HepG2 (cell line): ENCODE data around the gene GRHPR. TPM values are rescaled to one million over a fixed set of nuclear protein-coding genes. Genes with fewer than 3 reads are reported as not detected.
A peak's percentile ranks its signal among the peaks of the same experiment; 100 is the strongest.

Experiments
- HNRNPUL1 ChIP-seq: fragments of 200-400 bp; formaldehyde crosslinking; IDR thresholded peaks from 2 replicates; pipeline ENCODE4 v1.6.1; 2017; ENCODE audit warnings: low read depth, mild to moderate bottlenecking, low read length, moderate library complexity
- KLF13 ChIP-seq: sonication (generic); formaldehyde crosslinking; IDR thresholded peaks from 2 replicates; pipeline ENCODE4 v1.4.0; 2020; ENCODE audit warnings: mild to moderate bottlenecking, missing genetic modification reagents
- RORA ChIP-seq: sonication (generic); formaldehyde crosslinking; IDR thresholded peaks from 2 replicates; pipeline ENCODE4 v1.5.0; 2020; ENCODE audit warnings: mild to moderate bottlenecking, missing genetic modification reagents, moderate library complexity
- TP53 ChIP-seq: sonication (generic); formaldehyde crosslinking; conservative IDR thresholded peaks from 2 replicates; pipeline ENCODE4 v1.4.0; 2020; ENCODE audit warnings: missing genetic modification reagents
- XRCC5 ChIP-seq: fragments of 200-400 bp; formaldehyde crosslinking; optimal IDR thresholded peaks from 2 replicates; pipeline ENCODE3; 2017; ENCODE audit warnings: mild to moderate bottlenecking, low read length
- ZKSCAN5 ChIP-seq: sonication (generic); formaldehyde crosslinking; IDR thresholded peaks from 2 replicates; pipeline ENCODE4 v1.5.1; 2020; ENCODE audit warnings: mild to moderate bottlenecking, missing genetic modification reagents
- ZNF264 ChIP-seq: sonication (generic); formaldehyde crosslinking; IDR thresholded peaks from 2 replicates; pipeline ENCODE4 v1.4.0; 2020; ENCODE audit warnings: missing genetic modification reagents
- ZNF510 ChIP-seq: sonication (generic); formaldehyde crosslinking; IDR thresholded peaks from 2 replicates; pipeline ENCODE4 v1.4.0; 2020; ENCODE audit warnings: low read depth, mild to moderate bottlenecking, missing genetic modification reagents
- ZNF839 ChIP-seq: sonication (generic); formaldehyde crosslinking; IDR thresholded peaks from 2 replicates; pipeline ENCODE4 v1.4.0; 2020; ENCODE audit warnings: missing genetic modification reagents, mild to moderate bottlenecking, borderline replicate concordance
- ZZZ3 ChIP-seq: sonication (generic); formaldehyde crosslinking; IDR thresholded peaks from 2 replicates; pipeline ENCODE4 v1.4.0; 2020; ENCODE audit warnings: missing genetic modification reagents, mild to moderate bottlenecking, borderline replicate concordance
- polyA plus RNA-seq, 8 experiments: library from polyadenylated mRNA; depleted of rRNA in 3 of 8; stranded (reverse) in 7 of 8; unstranded in 1 of 8; fragments of >200 nt; fragmentation: Illumina TruSeq in 4 of 8; extraction: Trizol in 4 of 8; gene quantifications; 2 replicates each; pipeline versions ENCODE4 v1.2.1 to v1.2.3, GENCODE V29; 2011 to 2016; ENCODE audit warnings: low read depth in 4 of 8, missing spikeins in 1 of 8, mixed read lengths in 1 of 8; ENCODE audit not compliant: insufficient read depth in 1 of 8
- total RNA-seq, 5 experiments: library from RNA; depleted of rRNA; stranded (reverse); fragments of >200 nt; fragmentation: Illumina TruSeq; extraction: Trizol; gene quantifications; 2 replicates each; pipeline ENCODE4 v1.2.3, GENCODE V29; 2016; ENCODE audit warnings: low read depth in 1 of 5
- TF ChIP-seq, protein P1 (sequence below): sonication (generic); formaldehyde crosslinking; IDR thresholded peaks from 2 replicates; pipeline ENCODE4 v1.4.0; 2020; ENCODE audit warnings: missing genetic modification reagents
- TF ChIP-seq, protein P2 (sequence below), 2 experiments: fragments of 450-650 bp in 1 of 2; sonication (generic) in 1 of 2; formaldehyde crosslinking in 1 of 2; IDR thresholded peaks; 2 replicates each; pipeline versions ENCODE4 v1.6.1 to v1.8.0; 2016 to 2022; ENCODE audit warnings: antibody characterized with exemption in 1 of 2, mild to moderate bottlenecking in 1 of 2, missing genetic modification reagents in 1 of 2
- TF ChIP-seq, protein P3 (sequence below): sonication (generic); formaldehyde crosslinking; IDR thresholded peaks from 2 replicates; pipeline ENCODE4 v1.5.0; 2020; ENCODE audit warnings: missing genetic modification reagents, mild to moderate bottlenecking, borderline replicate concordance
- TF ChIP-seq, protein P4 (sequence below): sonication (generic); formaldehyde crosslinking; IDR thresholded peaks from 2 replicates; pipeline ENCODE4 v1.4.0; 2020; ENCODE audit warnings: mild to moderate bottlenecking, missing genetic modification reagents, borderline replicate concordance

GRHPR gene
- total and polyA plus RNA-seq, 2 of the 13 experiments (the other 11 are each of a cell fraction or from before 2014, with no cell fraction given) = 113 to 115 TPM

DNA sequence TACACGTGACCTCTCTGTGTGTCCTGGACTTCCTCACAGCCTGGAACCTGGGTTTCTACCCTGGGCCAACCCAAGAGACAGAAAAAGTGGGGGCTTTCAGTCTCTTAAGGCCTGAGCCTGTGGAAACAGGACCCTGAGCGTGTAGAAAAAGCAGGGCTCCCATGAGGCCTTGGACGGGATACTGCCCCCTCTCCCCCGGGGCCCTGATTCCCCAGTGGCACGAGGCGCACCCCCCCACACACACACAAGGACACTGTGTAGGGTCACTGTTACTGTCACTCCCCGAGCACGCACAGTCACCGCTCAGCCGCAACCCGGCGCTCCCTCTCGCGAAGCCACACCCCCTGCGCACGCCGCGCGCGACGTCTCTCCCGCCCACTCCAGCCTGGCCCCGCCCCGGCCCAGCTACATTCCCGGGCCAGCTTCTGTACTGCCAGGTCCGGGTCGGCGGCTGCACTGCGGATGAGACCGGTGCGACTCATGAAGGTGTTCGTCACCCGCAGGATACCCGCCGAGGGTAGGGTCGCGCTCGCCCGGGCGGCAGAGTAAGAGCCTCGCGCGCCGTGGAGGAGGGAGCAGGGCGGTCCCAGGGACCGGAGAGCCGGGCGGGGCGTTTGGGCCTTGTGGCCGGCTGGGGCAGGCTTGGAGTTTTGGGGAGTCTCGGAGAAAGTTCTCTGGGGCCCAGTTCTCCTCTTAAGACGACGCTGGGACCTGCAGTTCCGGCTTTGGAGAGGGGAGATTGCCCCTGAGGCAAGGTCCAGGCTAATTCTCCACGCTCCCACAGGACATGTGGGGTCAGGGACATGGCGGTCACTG, at the start of gene GRHPR (continued):
- TF ChIP-seq, protein P1, sequence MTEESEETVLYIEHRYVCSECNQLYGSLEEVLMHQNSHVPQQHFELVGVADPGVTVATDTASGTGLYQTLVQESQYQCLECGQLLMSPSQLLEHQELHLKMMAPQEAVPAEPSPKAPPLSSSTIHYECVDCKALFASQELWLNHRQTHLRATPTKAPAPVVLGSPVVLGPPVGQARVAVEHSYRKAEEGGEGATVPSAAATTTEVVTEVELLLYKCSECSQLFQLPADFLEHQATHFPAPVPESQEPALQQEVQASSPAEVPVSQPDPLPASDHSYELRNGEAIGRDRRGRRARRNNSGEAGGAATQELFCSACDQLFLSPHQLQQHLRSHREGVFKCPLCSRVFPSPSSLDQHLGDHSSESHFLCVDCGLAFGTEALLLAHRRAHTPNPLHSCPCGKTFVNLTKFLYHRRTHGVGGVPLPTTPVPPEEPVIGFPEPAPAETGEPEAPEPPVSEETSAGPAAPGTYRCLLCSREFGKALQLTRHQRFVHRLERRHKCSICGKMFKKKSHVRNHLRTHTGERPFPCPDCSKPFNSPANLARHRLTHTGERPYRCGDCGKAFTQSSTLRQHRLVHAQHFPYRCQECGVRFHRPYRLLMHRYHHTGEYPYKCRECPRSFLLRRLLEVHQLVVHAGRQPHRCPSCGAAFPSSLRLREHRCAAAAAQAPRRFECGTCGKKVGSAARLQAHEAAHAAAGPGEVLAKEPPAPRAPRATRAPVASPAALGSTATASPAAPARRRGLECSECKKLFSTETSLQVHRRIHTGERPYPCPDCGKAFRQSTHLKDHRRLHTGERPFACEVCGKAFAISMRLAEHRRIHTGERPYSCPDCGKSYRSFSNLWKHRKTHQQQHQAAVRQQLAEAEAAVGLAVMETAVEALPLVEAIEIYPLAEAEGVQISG (CRISPR knock-in tag) = peak; percentile 76
- TF ChIP-seq ZNF264 (CRISPR knock-in tag) (no peak), KLF13 (CRISPR knock-in tag) (peak; percentile 34; the same call in 1 of the 2 replicates), ZNF510 (CRISPR knock-in tag) (peak; percentile 83), RORA (no peak), ZNF839 (CRISPR knock-in tag) (peak; percentile 38; the same call in 1 of the 2 replicates), ZZZ3 (CRISPR knock-in tag) (no peak), TP53 (CRISPR knock-in tag) (no peak), ZKSCAN5 (CRISPR knock-in tag) (no peak), XRCC5 (peak; percentile 22), HNRNPUL1 (no peak)
- TF ChIP-seq, protein P2, sequence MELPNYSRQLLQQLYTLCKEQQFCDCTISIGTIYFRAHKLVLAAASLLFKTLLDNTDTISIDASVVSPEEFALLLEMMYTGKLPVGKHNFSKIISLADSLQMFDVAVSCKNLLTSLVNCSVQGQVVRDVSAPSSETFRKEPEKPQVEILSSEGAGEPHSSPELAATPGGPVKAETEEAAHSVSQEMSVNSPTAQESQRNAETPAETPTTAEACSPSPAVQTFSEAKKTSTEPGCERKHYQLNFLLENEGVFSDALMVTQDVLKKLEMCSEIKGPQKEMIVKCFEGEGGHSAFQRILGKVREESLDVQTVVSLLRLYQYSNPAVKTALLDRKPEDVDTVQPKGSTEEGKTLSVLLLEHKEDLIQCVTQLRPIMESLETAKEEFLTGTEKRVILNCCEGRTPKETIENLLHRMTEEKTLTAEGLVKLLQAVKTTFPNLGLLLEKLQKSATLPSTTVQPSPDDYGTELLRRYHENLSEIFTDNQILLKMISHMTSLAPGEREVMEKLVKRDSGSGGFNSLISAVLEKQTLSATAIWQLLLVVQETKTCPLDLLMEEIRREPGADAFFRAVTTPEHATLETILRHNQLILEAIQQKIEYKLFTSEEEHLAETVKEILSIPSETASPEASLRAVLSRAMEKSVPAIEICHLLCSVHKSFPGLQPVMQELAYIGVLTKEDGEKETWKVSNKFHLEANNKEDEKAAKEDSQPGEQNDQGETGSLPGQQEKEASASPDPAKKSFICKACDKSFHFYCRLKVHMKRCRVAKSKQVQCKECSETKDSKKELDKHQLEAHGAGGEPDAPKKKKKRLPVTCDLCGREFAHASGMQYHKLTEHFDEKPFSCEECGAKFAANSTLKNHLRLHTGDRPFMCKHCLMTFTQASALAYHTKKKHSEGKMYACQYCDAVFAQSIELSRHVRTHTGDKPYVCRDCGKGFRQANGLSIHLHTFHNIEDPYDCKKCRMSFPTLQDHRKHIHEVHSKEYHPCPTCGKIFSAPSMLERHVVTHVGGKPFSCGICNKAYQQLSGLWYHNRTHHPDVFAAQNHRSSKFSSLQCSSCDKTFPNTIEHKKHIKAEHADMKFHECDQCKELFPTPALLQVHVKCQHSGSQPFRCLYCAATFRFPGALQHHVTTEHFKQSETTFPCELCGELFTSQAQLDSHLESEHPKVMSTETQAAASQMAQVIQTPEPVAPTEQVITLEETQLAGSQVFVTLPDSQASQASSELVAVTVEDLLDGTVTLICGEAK (IDR thresholded peaks at IDR 0.05) = no peak
- TF ChIP-seq, protein P2 (CRISPR knock-in tag; IDR thresholded peaks at IDR 0.05) = no peak
- TF ChIP-seq, protein P3, sequence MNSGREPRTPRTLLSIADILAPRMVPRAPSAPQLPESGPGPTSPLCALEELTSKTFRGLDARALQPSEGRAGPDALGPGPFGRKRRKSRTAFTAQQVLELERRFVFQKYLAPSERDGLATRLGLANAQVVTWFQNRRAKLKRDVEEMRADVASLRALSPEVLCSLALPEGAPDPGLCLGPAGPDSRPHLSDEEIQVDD (CRISPR knock-in tag) = no peak
- TF ChIP-seq, protein P4, sequence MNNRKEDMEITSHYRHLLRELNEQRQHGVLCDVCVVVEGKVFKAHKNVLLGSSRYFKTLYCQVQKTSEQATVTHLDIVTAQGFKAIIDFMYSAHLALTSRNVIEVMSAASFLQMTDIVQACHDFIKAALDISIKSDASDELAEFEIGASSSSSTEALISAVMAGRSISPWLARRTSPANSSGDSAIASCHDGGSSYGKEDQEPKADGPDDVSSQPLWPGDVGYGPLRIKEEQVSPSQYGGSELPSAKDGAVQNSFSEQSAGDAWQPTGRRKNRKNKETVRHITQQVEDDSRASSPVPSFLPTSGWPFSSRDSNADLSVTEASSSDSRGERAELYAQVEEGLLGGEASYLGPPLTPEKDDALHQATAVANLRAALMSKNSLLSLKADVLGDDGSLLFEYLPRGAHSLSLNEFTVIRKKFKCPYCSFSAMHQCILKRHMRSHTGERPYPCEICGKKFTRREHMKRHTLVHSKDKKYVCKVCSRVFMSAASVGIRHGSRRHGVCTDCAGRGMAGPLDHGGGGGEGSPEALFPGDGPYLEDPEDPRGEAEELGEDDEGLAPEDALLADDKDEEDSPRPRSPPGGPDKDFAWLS (CRISPR knock-in tag) = peak; percentile 81; the same call in 1 of the 2 replicates
